Choroid plexus epithelial cell (primary cell): ENCODE data around the gene PIEZO2.
A peak's percentile ranks its signal among the peaks of the same experiment; 100 is the strongest.

Source experiments
- DNase-seq: peaks from one replicate; pipeline ENCODE4 v3.0.0-alpha.2; 2010; ENCODE audit warnings: low read depth
- H3K4me3 ChIP-seq: 2 replicates; pipeline ENCODE4 v1.5.1; 2011; ENCODE audit warnings: low read depth, mild to moderate bottlenecking, control low read depth, low read length, moderate library complexity
- CTCF ChIP-seq: conservative IDR thresholded peaks from 2 replicates; pipeline ENCODE4 v1.5.1; 2011; ENCODE audit warnings: low read depth, mild to moderate bottlenecking, control low read depth, inconsistent platforms, low read length, moderate library complexity

Gene PIEZO2

GRCh38 chr18:10805587-10806118, 343.7 kb downstream of the PIEZO2 start:
- no peak overlapping the region for H3K4me3 ChIP-seq
- TF ChIP-seq CTCF: no peak
- no peak for DNase-seq

- TF ChIP-seq CTCF: no peak
- no peak for DNase-seq
- no peak overlapping the region for H3K4me3 ChIP-seq
These were observed 345.2 kb downstream of the PIEZO2 start for GRCh38 chr18:10804126-10804525.

- TF ChIP-seq CTCF: no peak
These were observed 350.4 kb downstream of the PIEZO2 start for GRCh38 chr18:10798727-10799550.

GRCh38 chr18:10797896-10798295, 351.5 kb downstream of the PIEZO2 start:
- H3K4me3 ChIP-seq: no peak overlapping the region
- no peak for DNase-seq
- no peak for TF ChIP-seq CTCF

More at GRCh38 chr18:10798727-10799550, 350.4 kb downstream of the PIEZO2 start:
- H3K4me3 ChIP-seq: no peak overlapping the region
- DNase-seq: peak; percentile 68

GRCh38 chr18:10794771-10795170, 354.6 kb downstream of the PIEZO2 start:
- H3K4me3 ChIP-seq: no peak overlapping the region
- no peak for TF ChIP-seq CTCF
- DNase-seq: no peak

- no peak for TF ChIP-seq CTCF
- DNase-seq: peak; percentile 12
- H3K4me3 ChIP-seq: no peak overlapping the region
These were observed 355.5 kb downstream of the PIEZO2 start for GRCh38 chr18:10793730-10794370.
